Epithelial cell of esophagus (primary cell): ENCODE measurements around the gene ANKRD55.

Experiments
- DNase-seq: peaks from one replicate; pipeline ENCODE4 v3.0.0; 2010; ENCODE audit warnings: low read depth
- H3K4me3 ChIP-seq: 2 replicates; pipeline ENCODE4 v1.5.1; 2011; ENCODE audit warnings: mild to moderate bottlenecking, low read length, control low read depth
- TF ChIP-seq, protein P1 (sequence below): IDR thresholded peaks from 2 replicates; pipeline ENCODE4 v1.5.1; 2011; ENCODE audit warnings: low read depth, mild to moderate bottlenecking, low read length, control low read depth, inconsistent platforms; ENCODE audit not compliant: insufficient read depth; ENCODE audit errors: missing control alignments

ANKRD55 gene

DNA sequence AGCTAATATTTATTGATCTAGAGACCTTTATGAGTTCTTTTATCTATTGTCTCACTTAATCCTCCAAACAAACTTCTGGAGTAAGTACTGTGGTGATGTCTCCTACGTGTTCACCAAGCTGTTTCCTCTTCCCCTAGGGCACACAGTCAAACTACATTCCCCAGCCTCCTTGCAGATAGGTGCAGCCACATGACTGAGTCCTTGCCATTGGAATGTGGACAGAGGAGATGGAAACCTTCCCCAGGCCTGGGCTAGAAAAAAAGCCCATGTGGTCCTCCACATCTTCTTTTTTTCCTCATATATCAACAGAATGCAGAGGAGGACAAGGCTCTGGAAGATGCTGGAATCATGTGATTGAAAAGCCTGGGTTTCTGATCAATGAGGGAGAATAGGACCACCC lies 88.0 kb downstream of the ANKRD55 start:
- TF ChIP-seq, protein P1, sequence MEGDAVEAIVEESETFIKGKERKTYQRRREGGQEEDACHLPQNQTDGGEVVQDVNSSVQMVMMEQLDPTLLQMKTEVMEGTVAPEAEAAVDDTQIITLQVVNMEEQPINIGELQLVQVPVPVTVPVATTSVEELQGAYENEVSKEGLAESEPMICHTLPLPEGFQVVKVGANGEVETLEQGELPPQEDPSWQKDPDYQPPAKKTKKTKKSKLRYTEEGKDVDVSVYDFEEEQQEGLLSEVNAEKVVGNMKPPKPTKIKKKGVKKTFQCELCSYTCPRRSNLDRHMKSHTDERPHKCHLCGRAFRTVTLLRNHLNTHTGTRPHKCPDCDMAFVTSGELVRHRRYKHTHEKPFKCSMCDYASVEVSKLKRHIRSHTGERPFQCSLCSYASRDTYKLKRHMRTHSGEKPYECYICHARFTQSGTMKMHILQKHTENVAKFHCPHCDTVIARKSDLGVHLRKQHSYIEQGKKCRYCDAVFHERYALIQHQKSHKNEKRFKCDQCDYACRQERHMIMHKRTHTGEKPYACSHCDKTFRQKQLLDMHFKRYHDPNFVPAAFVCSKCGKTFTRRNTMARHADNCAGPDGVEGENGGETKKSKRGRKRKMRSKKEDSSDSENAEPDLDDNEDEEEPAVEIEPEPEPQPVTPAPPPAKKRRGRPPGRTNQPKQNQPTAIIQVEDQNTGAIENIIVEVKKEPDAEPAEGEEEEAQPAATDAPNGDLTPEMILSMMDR, result no peak
- DNase-seq, result peak; percentile 94

DNA sequence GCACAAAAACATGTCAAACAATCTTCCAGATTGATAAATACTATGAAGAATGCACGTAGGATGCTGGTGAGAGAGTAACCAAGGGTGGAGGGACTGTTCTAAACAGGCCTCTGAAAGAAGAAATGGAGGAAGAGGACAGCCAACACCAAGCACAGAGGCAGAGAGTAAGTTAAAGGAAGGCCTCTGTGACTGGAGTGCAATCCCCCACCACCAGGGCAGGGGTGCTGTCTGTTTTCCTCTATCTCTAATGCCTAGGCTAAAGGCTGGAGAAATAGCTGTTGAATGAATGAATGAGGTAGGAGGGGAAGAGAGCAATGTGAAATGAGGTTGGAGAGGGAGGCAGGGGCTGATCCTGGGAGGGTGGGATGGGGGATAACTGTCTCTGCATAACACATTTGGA lies 88.9 kb downstream of the ANKRD55 start:
- TF ChIP-seq, protein P1, result no peak
- no peak for DNase-seq
- H3K4me3 ChIP-seq, result no peak overlapping the region

More for the DNA sequence above, 88.0 kb downstream of the ANKRD55 start:
- H3K4me3 ChIP-seq, result no peak overlapping the region

DNA sequence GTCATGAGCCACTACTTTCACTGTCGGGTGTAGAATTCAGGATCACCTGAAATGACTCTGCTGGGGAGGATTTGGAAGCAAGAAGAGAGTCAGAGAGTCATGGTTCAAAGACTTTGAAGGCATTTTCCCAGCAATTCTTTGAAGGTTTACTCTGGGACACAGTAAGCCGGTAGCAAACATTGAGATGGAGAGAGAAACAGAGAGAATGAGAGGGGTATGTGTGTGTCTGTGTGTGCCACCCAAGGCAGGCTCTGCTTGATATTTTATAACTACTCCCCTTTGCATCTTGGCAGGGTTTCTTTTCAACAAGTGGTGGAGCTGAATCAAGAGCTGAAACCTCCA lies 89.8 kb downstream of the ANKRD55 start:
- no peak overlapping the region for H3K4me3 ChIP-seq
- TF ChIP-seq, protein P1, result no peak
- DNase-seq, result no peak

DNA sequence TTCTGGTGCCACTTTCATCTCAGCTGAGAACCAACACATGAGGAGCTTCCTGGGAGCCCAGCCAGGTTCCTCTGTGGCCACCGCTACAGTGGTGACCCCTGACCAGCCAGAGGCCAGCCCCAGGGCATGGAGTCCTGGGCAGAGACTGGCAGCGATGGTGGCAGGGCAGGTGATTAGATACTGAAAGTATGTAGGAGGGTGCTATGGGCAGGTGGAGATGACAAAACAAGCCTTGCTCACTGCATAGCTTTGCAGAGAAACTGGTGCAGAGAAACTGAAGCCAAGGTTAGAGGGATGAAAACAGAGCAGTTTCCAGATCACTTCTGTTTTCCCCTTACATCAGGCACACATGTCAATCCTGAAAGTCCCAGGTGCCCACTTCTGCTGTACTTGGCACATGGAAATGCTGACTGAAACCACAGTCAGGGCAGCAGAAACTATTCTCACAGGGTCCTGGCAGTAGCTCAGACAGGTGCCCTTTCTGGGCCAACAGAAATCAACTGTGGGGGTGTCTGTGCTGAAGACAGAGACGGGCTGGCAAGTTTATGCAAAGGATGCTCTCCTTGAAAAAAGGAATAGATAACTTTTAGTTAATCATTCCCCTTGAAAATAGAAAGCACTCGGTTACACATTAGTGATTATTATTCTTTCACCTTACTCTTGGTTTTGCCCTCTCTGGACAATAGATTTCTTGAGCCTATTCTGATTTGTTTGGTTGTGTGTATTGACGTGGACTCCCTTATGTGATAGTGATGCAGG lies 90.3 kb downstream of the ANKRD55 start:
- TF ChIP-seq, protein P1, result no peak
- peak; percentile 57 for DNase-seq
- H3K4me3 ChIP-seq, result no peak overlapping the region

DNA sequence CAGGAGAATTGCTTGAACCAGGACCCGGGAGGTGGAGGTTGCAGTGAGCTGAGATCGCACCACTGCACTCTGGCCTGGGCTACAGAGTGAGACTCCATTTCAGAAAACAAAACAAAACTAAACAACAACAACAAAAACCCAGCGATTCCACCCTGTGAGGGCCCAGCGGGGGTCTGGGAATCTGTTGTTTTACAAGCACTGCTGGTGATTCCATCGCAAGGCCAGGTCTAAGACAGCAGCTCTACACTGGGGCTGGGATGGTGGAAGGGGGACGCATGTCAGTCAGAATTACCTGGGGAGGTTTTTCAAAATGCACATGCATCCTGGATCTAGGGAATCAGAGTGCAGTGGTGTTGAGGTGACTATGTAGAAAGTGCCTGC lies 90.9 kb downstream of the ANKRD55 start:
- TF ChIP-seq, protein P1, result no peak
- DNase-seq, result no peak
- no peak overlapping the region for H3K4me3 ChIP-seq

DNA sequence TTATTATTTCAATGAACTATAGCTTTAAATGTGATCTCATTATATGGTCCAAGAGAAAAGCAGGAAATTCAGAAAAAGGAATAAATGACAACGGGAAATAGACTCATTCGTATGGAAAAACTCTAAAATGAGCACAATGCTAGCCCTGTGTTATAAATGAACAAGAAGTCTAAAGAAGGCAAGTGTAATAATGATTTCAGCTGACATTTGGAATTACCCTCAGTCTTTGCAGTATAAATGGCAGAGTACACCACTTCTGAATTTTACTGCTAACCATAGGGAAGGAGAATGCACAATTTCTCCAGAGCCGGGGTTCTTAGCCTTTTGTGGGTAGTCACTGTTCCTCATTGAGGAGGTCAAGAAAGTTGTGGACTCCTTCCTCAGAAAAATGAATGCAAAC lies 93.1 kb downstream of the ANKRD55 start:
- H3K4me3 ChIP-seq, result no peak overlapping the region
- DNase-seq, result no peak
- TF ChIP-seq, protein P1, result no peak

DNA sequence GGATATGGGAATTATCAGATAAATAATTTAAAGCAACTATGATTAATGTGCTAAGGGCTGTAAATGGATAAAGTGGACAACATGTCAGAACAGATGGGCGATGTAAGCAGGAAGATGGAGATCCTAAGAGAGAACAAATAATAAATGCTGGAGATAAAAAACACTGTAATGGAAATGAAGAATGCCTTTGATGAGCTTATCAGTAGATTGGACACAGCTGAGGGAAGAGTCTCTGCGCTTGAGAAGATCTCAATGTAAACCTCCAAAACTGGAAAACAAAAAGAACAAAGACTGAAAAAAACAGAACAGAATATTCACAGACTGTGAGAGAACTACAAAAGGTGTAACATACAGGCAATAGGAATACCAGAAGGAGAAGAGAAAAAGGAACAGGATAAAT lies 102.5 kb downstream of the ANKRD55 start:
- no peak overlapping the region for H3K4me3 ChIP-seq
- TF ChIP-seq, protein P1, result no peak
- no peak for DNase-seq
